Measurements from ENCODE around the gene ZNF568. TPM values are rescaled to one million over a fixed set of nuclear protein-coding genes. Genes with fewer than 3 reads are reported as not detected.

Gene ZNF568
- total RNA-seq, 1 experiment from 2014 or later, result 6.4 TPM

DNA sequence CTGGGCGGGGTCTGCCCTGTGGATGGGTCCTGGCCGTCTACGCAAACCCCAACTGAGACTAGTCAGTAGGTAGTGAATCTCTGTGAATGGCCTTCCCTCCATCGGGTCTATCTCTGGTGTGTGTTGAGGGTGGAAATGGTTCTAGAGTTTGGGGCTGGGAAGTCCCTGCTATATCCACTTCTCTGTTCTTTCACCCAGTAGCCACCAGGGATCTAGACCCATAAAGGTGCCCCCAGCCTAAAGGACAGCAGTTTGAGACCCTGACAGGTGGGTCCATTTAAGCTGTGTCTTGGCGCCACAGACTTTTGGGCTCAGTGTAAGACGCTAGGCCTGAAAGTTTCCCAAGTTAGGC is 57.7 kb downstream of the ZNF568 start:
- no peak for DNase-seq
- Histone ChIP-seq H3K9me2 (ENCODE audit: insufficient read depth) (no peaks in the 10 kb centered on the region; the same call in 1 of the 2 replicates), H4K20me1 (ENCODE audit: insufficient read depth) (no peaks in the 10 kb centered on the region), H3K27me3 (ENCODE audit: insufficient read depth, low read depth) (no peaks in the 10 kb centered on the region), H2AFZ (no peak overlapping the region), H3K27ac (no peak overlapping the region), H3K36me3 (ENCODE audit: low read depth) (no peaks in the 10 kb centered on the region), H3K4me1 (replicated peaks; ENCODE audit: insufficient read depth) (no peaks in the 10 kb centered on the region), H3K79me2 (ENCODE audit: low read depth) (no peaks in the 10 kb centered on the region), H3K4me2 (no peak overlapping the region), H3K9me3 (ENCODE audit: insufficient read depth, low read depth) (no peaks in the 10 kb centered on the region; the same call in 1 of the 2 replicates), H3F3A (ENCODE audit: insufficient read depth, low read depth) (no peaks in the 10 kb centered on the region), H3K4me3 (no peak overlapping the region)
- CTCF ChIA-PET, result no interaction called here
- intact Hi-C loops (cut with micrococcal nuclease; ENCODE audit: unreplicated experiment), result no loop called here
- no TSS peak for BruUV-seq (replicated peaks)
- POLR2A ChIA-PET (ENCODE audit: unreplicated experiment), result no interaction called here
- TF ChIP-seq EZH2 (IDR thresholded peaks at IDR 0.05; ENCODE audit: low read depth), result no peak

DNA sequence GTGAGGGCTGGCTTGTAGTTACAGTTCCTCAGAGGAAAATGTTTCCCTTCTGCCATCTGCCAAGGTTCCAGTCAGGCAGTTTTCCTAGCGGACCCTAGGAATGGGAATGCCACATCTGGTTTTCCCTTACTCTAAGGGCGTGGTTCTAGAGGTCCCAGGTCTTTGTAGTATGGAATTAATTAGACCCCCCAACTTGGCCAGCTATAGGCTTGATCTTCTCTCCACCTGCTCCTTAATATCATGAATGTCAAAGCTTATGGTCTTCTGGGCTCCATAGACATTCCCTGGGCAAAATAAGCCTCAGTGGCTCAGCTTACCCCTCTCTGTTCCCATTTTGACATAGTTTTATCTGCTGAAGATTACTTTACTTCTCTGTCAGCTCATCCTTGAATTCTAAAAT is 70.0 kb downstream of the ZNF568 start:
- DNase-seq, result no peak
- no peaks in the 10 kb centered on the region for H3K79me2 ChIP-seq (ENCODE audit: low read depth)
- BruUV-seq (replicated peaks), result no TSS peak
- no peaks in the 10 kb centered on the region for H3F3A ChIP-seq (ENCODE audit: insufficient read depth, low read depth)
- POLR2A ChIA-PET (ENCODE audit: unreplicated experiment), result no interaction called here
- TF ChIP-seq, protein P1, sequence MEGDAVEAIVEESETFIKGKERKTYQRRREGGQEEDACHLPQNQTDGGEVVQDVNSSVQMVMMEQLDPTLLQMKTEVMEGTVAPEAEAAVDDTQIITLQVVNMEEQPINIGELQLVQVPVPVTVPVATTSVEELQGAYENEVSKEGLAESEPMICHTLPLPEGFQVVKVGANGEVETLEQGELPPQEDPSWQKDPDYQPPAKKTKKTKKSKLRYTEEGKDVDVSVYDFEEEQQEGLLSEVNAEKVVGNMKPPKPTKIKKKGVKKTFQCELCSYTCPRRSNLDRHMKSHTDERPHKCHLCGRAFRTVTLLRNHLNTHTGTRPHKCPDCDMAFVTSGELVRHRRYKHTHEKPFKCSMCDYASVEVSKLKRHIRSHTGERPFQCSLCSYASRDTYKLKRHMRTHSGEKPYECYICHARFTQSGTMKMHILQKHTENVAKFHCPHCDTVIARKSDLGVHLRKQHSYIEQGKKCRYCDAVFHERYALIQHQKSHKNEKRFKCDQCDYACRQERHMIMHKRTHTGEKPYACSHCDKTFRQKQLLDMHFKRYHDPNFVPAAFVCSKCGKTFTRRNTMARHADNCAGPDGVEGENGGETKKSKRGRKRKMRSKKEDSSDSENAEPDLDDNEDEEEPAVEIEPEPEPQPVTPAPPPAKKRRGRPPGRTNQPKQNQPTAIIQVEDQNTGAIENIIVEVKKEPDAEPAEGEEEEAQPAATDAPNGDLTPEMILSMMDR (conservative IDR thresholded peaks at IDR 0.05), result no peak
- no peak for TF ChIP-seq EZH2 (IDR thresholded peaks at IDR 0.05; ENCODE audit: low read depth)
- H3K27ac ChIP-seq, result no peak overlapping the region
- no peaks in the 10 kb centered on the region for H3K27me3 ChIP-seq (ENCODE audit: insufficient read depth, low read depth)
- H3K9me3 ChIP-seq (ENCODE audit: insufficient read depth, low read depth), result no peaks in the 10 kb centered on the region
- no peaks in the 10 kb centered on the region for H3K9me2 ChIP-seq (ENCODE audit: insufficient read depth)
- intact Hi-C loops (cut with micrococcal nuclease; ENCODE audit: unreplicated experiment), result no loop called here
- H2AFZ ChIP-seq, result no peak overlapping the region
- CTCF ChIA-PET, result no interaction called here
- no peak overlapping the region for H3K4me3 ChIP-seq
- H3K36me3 ChIP-seq (ENCODE audit: low read depth), result no peaks in the 10 kb centered on the region
- no peak overlapping the region for H3K4me2 ChIP-seq
- H3K4me1 ChIP-seq (replicated peaks; ENCODE audit: insufficient read depth), result no peaks in the 10 kb centered on the region
- no peaks in the 10 kb centered on the region for H4K20me1 ChIP-seq (ENCODE audit: insufficient read depth)

DNA sequence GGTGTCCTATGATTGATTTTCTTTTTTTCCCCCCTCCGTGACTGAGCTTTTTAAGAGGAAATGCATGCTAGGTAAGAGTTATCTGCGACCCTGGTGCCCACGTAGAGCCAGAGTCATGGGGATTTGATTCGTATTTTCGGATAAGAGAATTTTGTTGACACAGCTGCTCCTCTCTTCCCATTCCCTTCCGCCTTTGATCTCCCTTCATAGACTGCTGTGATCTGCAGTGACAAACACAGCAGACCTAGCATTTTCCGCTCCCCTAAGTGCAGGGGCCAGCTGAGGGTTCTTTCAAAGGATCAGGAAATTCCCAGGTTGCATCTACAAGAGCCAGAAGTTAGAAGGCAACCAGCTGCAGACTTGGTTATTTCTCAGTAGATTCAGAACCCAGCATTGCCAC is 70.5 kb downstream of the ZNF568 start:
- Histone ChIP-seq H3K4me1 (replicated peaks; ENCODE audit: insufficient read depth) (no peaks in the 10 kb centered on the region), H3K9me2 (ENCODE audit: insufficient read depth) (no peaks in the 10 kb centered on the region), H3K27ac (no peak overlapping the region), H3K27me3 (ENCODE audit: insufficient read depth, low read depth) (no peaks in the 10 kb centered on the region), H3K4me3 (no peak overlapping the region), H3K36me3 (ENCODE audit: low read depth) (no peaks in the 10 kb centered on the region), H3K9me3 (ENCODE audit: insufficient read depth, low read depth) (no peaks in the 10 kb centered on the region), H3F3A (ENCODE audit: insufficient read depth, low read depth) (no peaks in the 10 kb centered on the region), H2AFZ (no peak overlapping the region), H4K20me1 (ENCODE audit: insufficient read depth) (no peaks in the 10 kb centered on the region), H3K79me2 (ENCODE audit: low read depth) (no peaks in the 10 kb centered on the region), H3K4me2 (no peak overlapping the region)
- intact Hi-C loops (cut with micrococcal nuclease; ENCODE audit: unreplicated experiment), result no loop called here
- ChIA-PET CTCF (no interaction called here), POLR2A (ENCODE audit: unreplicated experiment) (no interaction called here)
- BruUV-seq (replicated peaks), result no TSS peak
- DNase-seq, result no peak
- TF ChIP-seq, protein P1 (conservative IDR thresholded peaks at IDR 0.05), result no peak

DNA sequence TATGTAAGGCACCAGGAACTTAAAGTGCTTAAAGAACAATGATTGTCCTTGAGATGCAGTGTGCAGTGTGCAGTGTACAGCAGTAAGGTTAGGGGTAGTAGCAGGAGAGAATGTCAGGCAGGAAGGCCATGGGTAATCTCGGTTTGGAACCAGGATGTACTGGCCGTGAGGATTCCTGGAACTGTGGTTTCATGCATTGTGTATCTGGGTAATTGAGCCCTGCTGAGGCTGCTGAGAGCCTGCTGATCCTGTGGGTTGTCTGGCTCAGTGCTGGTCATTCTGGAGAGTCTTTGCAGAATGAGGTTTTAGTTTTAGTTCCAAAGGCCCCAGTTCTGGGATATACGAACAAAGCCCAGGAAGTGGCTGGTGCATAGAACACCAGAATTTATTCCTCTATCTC is 71.0 kb downstream of the ZNF568 start:
- H2AFZ ChIP-seq, result no peak overlapping the region
- no peaks in the 10 kb centered on the region for H3K9me3 ChIP-seq (ENCODE audit: insufficient read depth, low read depth)
- no peaks in the 10 kb centered on the region for H3F3A ChIP-seq (ENCODE audit: insufficient read depth, low read depth)
- DNase-seq, result no peak
- no peaks in the 10 kb centered on the region for H4K20me1 ChIP-seq (ENCODE audit: insufficient read depth)
- ChIA-PET POLR2A (ENCODE audit: unreplicated experiment) (no interaction called here), CTCF (no interaction called here)
- H3K4me1 ChIP-seq (replicated peaks; ENCODE audit: insufficient read depth), result no peaks in the 10 kb centered on the region
- H3K27me3 ChIP-seq (ENCODE audit: insufficient read depth, low read depth), result no peaks in the 10 kb centered on the region
- no TSS peak for BruUV-seq (replicated peaks)
- H3K79me2 ChIP-seq (ENCODE audit: low read depth), result no peaks in the 10 kb centered on the region
- no peak overlapping the region for H3K4me3 ChIP-seq
- no peak overlapping the region for H3K4me2 ChIP-seq
- no peaks in the 10 kb centered on the region for H3K9me2 ChIP-seq (ENCODE audit: insufficient read depth)
- TF ChIP-seq EZH2 (IDR thresholded peaks at IDR 0.05; ENCODE audit: low read depth), result no peak
- TF ChIP-seq, protein P1 (conservative IDR thresholded peaks at IDR 0.05), result no peak
- intact Hi-C loops (cut with micrococcal nuclease; ENCODE audit: unreplicated experiment), result no loop called here
- no peak overlapping the region for H3K27ac ChIP-seq
- no peaks in the 10 kb centered on the region for H3K36me3 ChIP-seq (ENCODE audit: low read depth)

All from PC-9 (cell line).